ENCODE data around the gene NAV3. TPM values are rescaled to one million over a fixed set of nuclear protein-coding genes. Genes with fewer than 3 reads are reported as not detected.

NAV3 gene
- total RNA-seq, 1 donor from 2014 or later, result 8.7 TPM

- no peak for TF ChIP-seq CTCF (IDR thresholded peaks at IDR 0.05)
- Histone ChIP-seq H3K27ac (no peak overlapping the region), H3K4me1 (no peaks in the 10 kb centered on the region), H3K9me3 (no peaks in the 10 kb centered on the region), H3K27me3 (ENCODE audit: low read depth) (no peaks in the 10 kb centered on the region), H3K36me3 (no peaks in the 10 kb centered on the region), H3K4me3 (no peak overlapping the region)
- ATAC-seq (no peak), DNase-seq (no peak)
- intact Hi-C loops (cut with DNase I), result no loop called here
Observed at GRCh38 chr12:78164154-78164553, 333.5 kb downstream of the NAV3 start.

- Histone ChIP-seq H3K4me1 (no peaks in the 10 kb centered on the region), H3K4me3 (no peak overlapping the region)
- ATAC-seq, result no peak
Observed at GRCh38 chr12:78167510-78167909, 336.8 kb downstream of the NAV3 start.

GRCh38 chr12:78171061-78171460 lies 340.4 kb downstream of the NAV3 start:
- Histone ChIP-seq H3K27me3 (ENCODE audit: low read depth) (no peaks in the 10 kb centered on the region), H3K9me3 (no peaks in the 10 kb centered on the region), H3K27ac (no peak overlapping the region), H3K36me3 (no peaks in the 10 kb centered on the region), H3K4me1 (no peaks in the 10 kb centered on the region), H3K4me3 (no peak overlapping the region)
- ATAC-seq, result no peak
- DNase-seq, result no peak
- intact Hi-C loops (cut with DNase I), result no loop called here
- no peak for TF ChIP-seq CTCF (IDR thresholded peaks at IDR 0.05)

More at GRCh38 chr12:78167510-78167909, 336.8 kb downstream of the NAV3 start:
- Histone ChIP-seq H3K27ac (no peak overlapping the region), H3K9me3 (no peaks in the 10 kb centered on the region), H3K36me3 (no peaks in the 10 kb centered on the region), H3K27me3 (ENCODE audit: low read depth) (no peaks in the 10 kb centered on the region)
- intact Hi-C loops (cut with DNase I), result no loop called here
- DNase-seq, result no peak
- no peak for TF ChIP-seq CTCF (IDR thresholded peaks at IDR 0.05)

- no peak overlapping the region for H3K27ac ChIP-seq
- TF ChIP-seq CTCF (IDR thresholded peaks at IDR 0.05), result no peak
- intact Hi-C loops (cut with DNase I), result no loop called here
- no peaks in the 10 kb centered on the region for H3K4me1 ChIP-seq
- no peaks in the 10 kb centered on the region for H3K9me3 ChIP-seq
- ATAC-seq (no peak), DNase-seq (no peak)
- no peaks in the 10 kb centered on the region for H3K36me3 ChIP-seq
- no peak overlapping the region for H3K4me3 ChIP-seq
- H3K27me3 ChIP-seq (ENCODE audit: low read depth), result no peaks in the 10 kb centered on the region
Observed at GRCh38 chr12:78176643-78177042, 345.9 kb downstream of the NAV3 start.

GRCh38 chr12:78177298-78177697 lies 346.6 kb downstream of the NAV3 start:
- Histone ChIP-seq H3K36me3 (no peaks in the 10 kb centered on the region), H3K9me3 (no peaks in the 10 kb centered on the region), H3K27ac (no peak overlapping the region), H3K4me1 (no peaks in the 10 kb centered on the region), H3K27me3 (ENCODE audit: low read depth) (no peaks in the 10 kb centered on the region), H3K4me3 (no peak overlapping the region)
- DNase-seq, result no peak
- no peak for ATAC-seq
- intact Hi-C loops (cut with DNase I), result no loop called here
- TF ChIP-seq CTCF (IDR thresholded peaks at IDR 0.05), result no peak

GRCh38 chr12:78179346-78179745 lies 348.7 kb downstream of the NAV3 start:
- no peaks in the 10 kb centered on the region for H3K36me3 ChIP-seq
- no peak for TF ChIP-seq CTCF (IDR thresholded peaks at IDR 0.05)
- no peak overlapping the region for H3K27ac ChIP-seq
- intact Hi-C loops (cut with DNase I), result no loop called here
- no peak for ATAC-seq
- no peak overlapping the region for H3K4me3 ChIP-seq
- H3K9me3 ChIP-seq, result no peaks in the 10 kb centered on the region
- H3K27me3 ChIP-seq (ENCODE audit: low read depth), result no peaks in the 10 kb centered on the region
- H3K4me1 ChIP-seq, result no peaks in the 10 kb centered on the region
- DNase-seq, result no peak
